Measurements from ENCODE around the gene CDH10. TPM values are rescaled to one million over a fixed set of nuclear protein-coding genes. Genes with fewer than 3 reads are reported as not detected.

The CDH10 gene
- total and polyA plus RNA-seq, 4 donors, result 0.09 TPM; not detected in 3

DNA sequence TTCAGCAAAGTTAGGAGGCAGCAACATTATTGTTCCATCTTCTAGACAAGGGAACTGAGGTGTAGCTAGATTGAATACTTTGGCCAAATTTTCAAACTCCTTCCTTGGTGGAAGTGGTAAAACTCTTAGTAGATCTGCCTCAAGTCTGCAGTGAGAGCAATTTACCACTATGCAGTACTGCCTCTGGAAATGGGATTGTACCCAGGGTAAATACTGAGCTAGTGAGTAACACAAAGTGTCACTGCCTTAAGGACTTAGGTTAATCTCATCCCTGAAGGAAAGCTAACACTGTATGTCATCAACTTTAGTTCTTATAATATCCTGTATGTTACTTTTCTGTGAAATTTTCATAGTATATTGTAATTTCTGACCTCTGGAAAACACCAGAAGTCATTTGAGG is 13.9 kb downstream of the CDH10 start:
- no peaks in the 10 kb centered on the region for H3K9me3 ChIP-seq (ENCODE audit: control insufficient read depth in 4 of 4, low read length in 3 of 4)
- TF ChIP-seq, protein P1, sequence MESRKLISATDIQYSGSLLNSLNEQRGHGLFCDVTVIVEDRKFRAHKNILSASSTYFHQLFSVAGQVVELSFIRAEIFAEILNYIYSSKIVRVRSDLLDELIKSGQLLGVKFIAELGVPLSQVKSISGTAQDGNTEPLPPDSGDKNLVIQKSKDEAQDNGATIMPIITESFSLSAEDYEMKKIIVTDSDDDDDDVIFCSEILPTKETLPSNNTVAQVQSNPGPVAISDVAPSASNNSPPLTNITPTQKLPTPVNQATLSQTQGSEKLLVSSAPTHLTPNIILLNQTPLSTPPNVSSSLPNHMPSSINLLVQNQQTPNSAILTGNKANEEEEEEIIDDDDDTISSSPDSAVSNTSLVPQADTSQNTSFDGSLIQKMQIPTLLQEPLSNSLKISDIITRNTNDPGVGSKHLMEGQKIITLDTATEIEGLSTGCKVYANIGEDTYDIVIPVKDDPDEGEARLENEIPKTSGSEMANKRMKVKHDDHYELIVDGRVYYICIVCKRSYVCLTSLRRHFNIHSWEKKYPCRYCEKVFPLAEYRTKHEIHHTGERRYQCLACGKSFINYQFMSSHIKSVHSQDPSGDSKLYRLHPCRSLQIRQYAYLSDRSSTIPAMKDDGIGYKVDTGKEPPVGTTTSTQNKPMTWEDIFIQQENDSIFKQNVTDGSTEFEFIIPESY (IDR thresholded peaks at IDR 0.05), result no peak
- TF ChIP-seq GABPA (IDR thresholded peaks at IDR 0.05 in 1 of 2, conservative IDR thresholded peaks at IDR 0.05 in 1 of 2) (no peak), TAF1 (conservative IDR thresholded peaks at IDR 0.05) (no peak)
- TF ChIP-seq, protein P2, sequence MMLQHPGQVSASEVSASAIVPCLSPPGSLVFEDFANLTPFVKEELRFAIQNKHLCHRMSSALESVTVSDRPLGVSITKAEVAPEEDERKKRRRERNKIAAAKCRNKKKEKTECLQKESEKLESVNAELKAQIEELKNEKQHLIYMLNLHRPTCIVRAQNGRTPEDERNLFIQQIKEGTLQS (IDR thresholded peaks at IDR 0.05), result no peak

DNA sequence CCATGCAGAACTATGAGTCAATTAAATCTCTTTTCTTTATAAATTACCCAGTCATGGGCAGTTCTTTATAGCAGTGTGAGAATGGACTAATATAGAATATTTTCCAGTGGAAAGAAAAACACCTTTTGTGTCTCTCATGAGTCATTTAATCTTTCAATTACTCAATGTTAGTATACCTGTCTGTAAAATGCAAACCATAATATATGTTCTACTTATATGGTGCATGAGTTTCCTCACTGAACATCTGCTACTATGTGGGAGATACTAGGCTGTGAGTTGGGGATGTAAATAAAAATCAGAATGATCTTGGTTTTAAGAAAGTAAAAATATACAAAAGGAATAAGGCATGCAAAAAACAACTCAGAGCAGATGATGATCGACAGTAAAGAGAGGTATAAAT is 15.0 kb downstream of the CDH10 start:
- H3K27ac ChIP-seq (ENCODE audit: low read depth in 1 of 2, low read length in 2 of 2), result no peak overlapping the region
- WGBS, result 77% methylated on average over 1 of the region's 1 CpG
- H3K27me3 ChIP-seq (ENCODE audit: control insufficient read depth in 4 of 4, insufficient read depth in 4 of 4, low read length in 3 of 4), result peaks cover 0 to 2% (median 1%) of the 10 kb centered on the region in 4 donors

More for the DNA sequence above, 13.9 kb downstream of the CDH10 start:
- no peaks in the 10 kb centered on the region for H3K4me1 ChIP-seq (ENCODE audit: control insufficient read depth in 4 of 4, insufficient read depth in 4 of 4, low read length in 3 of 4)
- DNase-seq (ENCODE audit: low spot score), result no peak
- peaks cover 0 to 2% (median 1%) of the 10 kb centered on the region in 4 donors for H3K27me3 ChIP-seq (ENCODE audit: control insufficient read depth in 4 of 4, insufficient read depth in 4 of 4, low read length in 3 of 4)
- no peak overlapping the region for H3K4me3 ChIP-seq (ENCODE audit: low read depth in 1 of 3, low read length in 3 of 3)
- H3K36me3 ChIP-seq (ENCODE audit: control insufficient read depth in 4 of 4, insufficient read depth in 3 of 4, low read depth in 1 of 4, low read length in 3 of 4), result no peaks in the 10 kb centered on the region
- H3K9ac ChIP-seq (ENCODE audit: low read depth in 1 of 2, low read length in 2 of 2), result no peak overlapping the region
- H3K27ac ChIP-seq (ENCODE audit: low read depth in 1 of 2, low read length in 2 of 2), result no peak overlapping the region

More for the DNA sequence above, 15.0 kb downstream of the CDH10 start:
- H3K36me3 ChIP-seq (ENCODE audit: control insufficient read depth in 4 of 4, insufficient read depth in 3 of 4, low read depth in 1 of 4, low read length in 3 of 4), result no peaks in the 10 kb centered on the region
- no peak overlapping the region for H3K9ac ChIP-seq (ENCODE audit: low read depth in 1 of 2, low read length in 2 of 2)
- no peak overlapping the region for H3K4me3 ChIP-seq (ENCODE audit: low read depth in 1 of 3, low read length in 3 of 3)
- no peak for DNase-seq (ENCODE audit: low spot score)
- TF ChIP-seq, protein P3, sequence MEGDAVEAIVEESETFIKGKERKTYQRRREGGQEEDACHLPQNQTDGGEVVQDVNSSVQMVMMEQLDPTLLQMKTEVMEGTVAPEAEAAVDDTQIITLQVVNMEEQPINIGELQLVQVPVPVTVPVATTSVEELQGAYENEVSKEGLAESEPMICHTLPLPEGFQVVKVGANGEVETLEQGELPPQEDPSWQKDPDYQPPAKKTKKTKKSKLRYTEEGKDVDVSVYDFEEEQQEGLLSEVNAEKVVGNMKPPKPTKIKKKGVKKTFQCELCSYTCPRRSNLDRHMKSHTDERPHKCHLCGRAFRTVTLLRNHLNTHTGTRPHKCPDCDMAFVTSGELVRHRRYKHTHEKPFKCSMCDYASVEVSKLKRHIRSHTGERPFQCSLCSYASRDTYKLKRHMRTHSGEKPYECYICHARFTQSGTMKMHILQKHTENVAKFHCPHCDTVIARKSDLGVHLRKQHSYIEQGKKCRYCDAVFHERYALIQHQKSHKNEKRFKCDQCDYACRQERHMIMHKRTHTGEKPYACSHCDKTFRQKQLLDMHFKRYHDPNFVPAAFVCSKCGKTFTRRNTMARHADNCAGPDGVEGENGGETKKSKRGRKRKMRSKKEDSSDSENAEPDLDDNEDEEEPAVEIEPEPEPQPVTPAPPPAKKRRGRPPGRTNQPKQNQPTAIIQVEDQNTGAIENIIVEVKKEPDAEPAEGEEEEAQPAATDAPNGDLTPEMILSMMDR (IDR thresholded peaks at IDR 0.05; ENCODE audit: low read depth, low read length, missing input control), result no peak
- TF ChIP-seq, protein P1 (IDR thresholded peaks at IDR 0.05), result no peak
- TF ChIP-seq NR2F2 (IDR thresholded peaks at IDR 0.05) (no peak), RXRA (IDR thresholded peaks at IDR 0.05) (no peak), FOXA2 (IDR thresholded peaks at IDR 0.05) (no peak), HNF4A (conservative IDR thresholded peaks at IDR 0.05) (no peak), TAF1 (conservative IDR thresholded peaks at IDR 0.05) (no peak), YY1 (IDR thresholded peaks at IDR 0.05) (no peak), EGR1 (IDR thresholded peaks at IDR 0.05; ENCODE audit: low read depth in 2 of 2) (no peak), GABPA (IDR thresholded peaks at IDR 0.05 in 1 of 2, conservative IDR thresholded peaks at IDR 0.05 in 1 of 2) (no peak), JUND (IDR thresholded peaks at IDR 0.05) (no peak), SP1 (IDR thresholded peaks at IDR 0.05) (no peak), RAD21 (IDR thresholded peaks at IDR 0.05) (no peak), HNF4G (IDR thresholded peaks at IDR 0.05) (no peak), FOXA1 (IDR thresholded peaks at IDR 0.05) (no peak)
- TF ChIP-seq, protein P4, sequence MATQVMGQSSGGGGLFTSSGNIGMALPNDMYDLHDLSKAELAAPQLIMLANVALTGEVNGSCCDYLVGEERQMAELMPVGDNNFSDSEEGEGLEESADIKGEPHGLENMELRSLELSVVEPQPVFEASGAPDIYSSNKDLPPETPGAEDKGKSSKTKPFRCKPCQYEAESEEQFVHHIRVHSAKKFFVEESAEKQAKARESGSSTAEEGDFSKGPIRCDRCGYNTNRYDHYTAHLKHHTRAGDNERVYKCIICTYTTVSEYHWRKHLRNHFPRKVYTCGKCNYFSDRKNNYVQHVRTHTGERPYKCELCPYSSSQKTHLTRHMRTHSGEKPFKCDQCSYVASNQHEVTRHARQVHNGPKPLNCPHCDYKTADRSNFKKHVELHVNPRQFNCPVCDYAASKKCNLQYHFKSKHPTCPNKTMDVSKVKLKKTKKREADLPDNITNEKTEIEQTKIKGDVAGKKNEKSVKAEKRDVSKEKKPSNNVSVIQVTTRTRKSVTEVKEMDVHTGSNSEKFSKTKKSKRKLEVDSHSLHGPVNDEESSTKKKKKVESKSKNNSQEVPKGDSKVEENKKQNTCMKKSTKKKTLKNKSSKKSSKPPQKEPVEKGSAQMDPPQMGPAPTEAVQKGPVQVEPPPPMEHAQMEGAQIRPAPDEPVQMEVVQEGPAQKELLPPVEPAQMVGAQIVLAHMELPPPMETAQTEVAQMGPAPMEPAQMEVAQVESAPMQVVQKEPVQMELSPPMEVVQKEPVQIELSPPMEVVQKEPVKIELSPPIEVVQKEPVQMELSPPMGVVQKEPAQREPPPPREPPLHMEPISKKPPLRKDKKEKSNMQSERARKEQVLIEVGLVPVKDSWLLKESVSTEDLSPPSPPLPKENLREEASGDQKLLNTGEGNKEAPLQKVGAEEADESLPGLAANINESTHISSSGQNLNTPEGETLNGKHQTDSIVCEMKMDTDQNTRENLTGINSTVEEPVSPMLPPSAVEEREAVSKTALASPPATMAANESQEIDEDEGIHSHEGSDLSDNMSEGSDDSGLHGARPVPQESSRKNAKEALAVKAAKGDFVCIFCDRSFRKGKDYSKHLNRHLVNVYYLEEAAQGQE (IDR thresholded peaks at IDR 0.05), result no peak
- TF ChIP-seq, protein P5, sequence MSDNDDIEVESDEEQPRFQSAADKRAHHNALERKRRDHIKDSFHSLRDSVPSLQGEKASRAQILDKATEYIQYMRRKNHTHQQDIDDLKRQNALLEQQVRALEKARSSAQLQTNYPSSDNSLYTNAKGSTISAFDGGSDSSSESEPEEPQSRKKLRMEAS (IDR thresholded peaks at IDR 0.05), result no peak
- TF ChIP-seq, protein P2 (IDR thresholded peaks at IDR 0.05), result no peak
- no peaks in the 10 kb centered on the region for H3K4me1 ChIP-seq (ENCODE audit: control insufficient read depth in 4 of 4, insufficient read depth in 4 of 4, low read length in 3 of 4)
- no peaks in the 10 kb centered on the region for H3K9me3 ChIP-seq (ENCODE audit: control insufficient read depth in 4 of 4, low read length in 3 of 4)
